ENCODE measurements around the gene NR2C2AP.

Gene NR2C2AP

DNA sequence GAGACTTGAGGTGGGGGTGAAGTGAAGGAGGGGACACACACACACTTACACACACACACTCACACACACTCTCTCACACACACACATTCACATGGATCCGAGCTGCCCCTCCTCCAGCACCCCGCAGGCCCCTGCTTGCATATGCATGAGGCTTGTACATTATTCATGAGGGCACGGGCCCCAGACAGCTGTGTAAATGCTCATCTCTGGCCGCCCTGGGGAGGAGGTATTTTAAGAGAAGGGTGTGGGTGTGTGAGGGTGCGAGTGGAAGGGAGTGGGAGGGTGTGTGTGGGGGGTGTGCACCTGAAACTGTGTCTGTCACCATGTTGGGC is 10.9 kb upstream of the NR2C2AP start:
- DNase-seq = no peak

- no peak for DNase-seq
These were observed 10.4 kb upstream of the NR2C2AP start for GRCh38 chr19:19213426-19214158.

GRCh38 chr19:19212916-19213315 is 9.7 kb upstream of the NR2C2AP start:
- DNase-seq = no peak

DNA sequence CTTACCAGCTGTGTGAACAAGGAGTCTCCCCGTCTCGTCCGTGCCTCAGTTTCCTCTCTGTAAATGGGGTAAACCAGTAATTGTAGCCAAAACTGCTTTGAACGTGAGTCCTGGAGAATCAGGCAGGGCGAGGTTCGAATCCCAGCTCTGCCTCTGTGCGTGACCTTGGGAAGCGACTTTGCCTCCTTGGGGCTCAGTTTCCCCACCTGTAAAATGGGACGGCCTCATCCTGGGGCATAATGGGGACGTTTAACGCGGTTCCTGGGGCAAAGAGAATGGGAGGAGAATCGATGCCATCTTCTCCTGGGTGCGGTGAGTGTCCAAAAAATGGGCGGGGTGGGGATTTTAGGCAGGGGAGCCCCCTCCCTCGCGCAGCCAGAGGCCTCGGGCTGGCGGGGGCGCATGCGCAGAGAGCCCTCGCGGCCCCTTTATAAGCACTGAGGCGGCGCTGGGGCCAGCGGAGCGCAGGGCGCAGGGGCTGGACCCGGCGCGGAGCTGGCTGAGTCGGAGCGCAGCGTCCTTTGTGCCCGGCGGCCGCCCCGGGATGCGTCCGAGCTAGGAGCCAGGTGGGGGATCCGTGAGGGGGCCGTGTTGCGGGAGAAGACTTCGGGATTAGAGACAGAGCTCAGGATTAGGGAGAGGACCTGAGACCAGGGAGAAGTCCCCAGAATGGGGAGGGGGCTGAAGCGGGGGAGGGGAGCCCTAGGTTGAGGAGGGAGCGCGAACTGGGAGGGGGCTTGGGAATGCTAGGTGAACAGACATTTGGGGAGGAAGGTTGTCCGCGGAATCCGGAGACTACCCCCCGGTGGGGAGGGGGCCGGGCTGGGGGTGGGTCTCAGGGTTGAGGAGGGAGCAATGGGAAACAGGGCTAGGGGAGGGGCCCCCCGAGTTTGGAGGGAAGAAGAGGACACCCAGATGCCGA is 8.5 kb upstream of the NR2C2AP start, which contains the start of gene NCAN:
NCAN (plus strand) TSS at position 460 of the 922 bp plus-strand sequence. CDS start 4,996 bp downstream, outside the sequence.
- no peak for DNase-seq

DNA sequence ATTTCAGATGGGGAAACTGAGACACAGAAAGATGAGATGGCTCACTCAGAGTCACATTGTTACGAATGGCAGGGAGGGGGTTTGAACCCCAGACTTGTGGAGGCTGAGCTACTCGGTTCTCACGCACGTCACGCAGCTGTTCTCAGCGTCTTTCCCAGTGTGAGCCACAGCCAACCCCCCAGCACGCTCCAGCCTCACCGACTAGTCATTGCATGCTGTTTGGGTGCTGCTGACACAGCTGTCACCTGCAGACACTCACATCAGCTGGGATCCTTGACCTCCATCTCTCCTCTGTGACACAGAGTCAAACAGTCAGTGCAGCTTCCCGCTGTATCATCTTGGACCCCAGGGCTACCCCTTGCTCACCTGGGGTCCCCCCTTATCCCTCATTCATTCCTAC is 6.2 kb upstream of the NR2C2AP start:
- DNase-seq = no peak

DNA sequence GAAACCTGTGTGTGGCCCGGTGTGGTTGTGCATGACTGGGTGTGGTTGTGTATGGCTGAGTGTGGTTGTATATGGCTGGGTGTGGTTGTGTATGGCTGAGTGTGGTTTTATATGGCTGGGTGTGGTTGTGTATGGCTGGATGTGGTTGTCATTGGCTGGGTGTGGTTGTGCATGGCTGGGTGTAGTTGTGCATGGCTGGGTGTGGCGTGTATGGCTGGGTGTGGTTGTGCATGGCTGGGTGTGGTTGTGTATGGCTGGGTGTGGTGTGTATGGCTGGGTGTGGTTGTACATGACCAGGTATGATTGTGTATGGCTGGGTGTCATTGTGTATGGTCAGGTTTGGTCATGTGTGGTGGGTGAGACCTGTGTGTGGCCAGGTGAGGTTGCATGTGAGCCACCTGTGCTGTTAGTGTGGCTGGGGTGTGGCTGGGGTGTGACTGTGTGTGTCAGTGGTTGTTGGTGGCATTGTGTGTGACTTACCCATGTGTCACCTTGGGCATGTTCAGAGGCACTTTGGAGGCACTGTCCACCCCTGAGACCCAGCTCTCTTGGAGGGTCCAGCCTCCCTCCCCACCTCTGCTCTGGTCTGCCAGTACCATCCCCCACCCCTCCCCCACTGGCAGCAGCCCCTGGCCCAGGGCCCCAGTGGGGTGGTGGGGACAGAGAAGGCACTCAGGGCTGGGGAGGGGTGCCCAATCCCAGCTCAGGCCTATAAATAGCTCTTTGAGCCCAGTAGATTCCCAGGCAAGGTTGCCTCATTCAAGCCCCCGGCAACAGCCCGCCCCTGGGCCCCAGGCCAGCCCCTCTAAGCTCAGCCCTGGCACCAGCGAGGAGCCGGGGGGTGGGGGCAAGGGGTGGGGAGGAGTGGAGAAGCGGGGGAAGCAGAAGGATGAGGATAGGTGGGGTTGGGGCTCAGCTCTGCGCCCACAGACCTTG is 4.7 kb upstream of the NR2C2AP start:
- DNase-seq = no peak

DNA sequence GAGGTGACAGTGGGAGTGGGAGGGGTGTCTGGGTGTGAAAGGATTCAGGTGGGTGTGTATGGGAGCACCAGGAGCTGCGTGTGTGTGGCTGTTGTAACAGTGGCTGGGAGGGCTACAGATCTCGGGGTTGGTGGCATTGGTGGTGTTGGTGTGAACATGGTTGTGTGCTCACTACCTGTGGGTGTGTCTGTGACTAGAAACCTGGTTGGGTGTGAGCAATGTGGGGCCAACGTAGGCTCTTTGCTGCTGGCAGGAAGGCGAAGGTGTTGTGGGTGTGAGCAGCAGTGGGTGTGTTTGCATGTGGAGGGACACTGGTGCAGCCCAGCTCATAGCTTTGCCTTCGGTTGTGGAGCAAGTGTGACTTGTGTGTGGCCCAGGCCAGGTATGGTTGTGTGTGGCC is 3.7 kb upstream of the NR2C2AP start:
- DNase-seq = no peak

- DNase-seq = no peak
These were observed 2.5 kb upstream of the NR2C2AP start for GRCh38 chr19:19205416-19206410.

DNA sequence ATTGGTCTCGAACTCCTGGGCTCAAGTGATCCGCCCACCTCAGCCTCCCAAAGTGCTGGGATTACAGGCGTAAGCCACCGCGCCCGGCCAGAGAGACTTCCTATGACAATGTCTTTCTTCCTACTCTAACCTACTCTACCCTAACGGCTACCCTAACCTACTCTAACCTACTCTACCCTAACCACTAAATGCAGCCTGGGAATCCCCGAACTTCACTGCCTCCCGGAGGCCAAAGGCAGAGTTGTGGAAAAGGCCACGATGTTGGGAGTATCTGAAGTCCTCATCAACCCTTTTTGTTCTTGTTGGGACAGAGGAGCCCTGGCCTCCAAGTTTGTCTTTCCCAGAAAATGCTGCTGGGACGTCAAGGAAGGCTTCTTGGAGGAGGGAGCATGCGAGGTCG is 967 bp upstream of the NR2C2AP start:
- DNase-seq = no peak

DNA sequence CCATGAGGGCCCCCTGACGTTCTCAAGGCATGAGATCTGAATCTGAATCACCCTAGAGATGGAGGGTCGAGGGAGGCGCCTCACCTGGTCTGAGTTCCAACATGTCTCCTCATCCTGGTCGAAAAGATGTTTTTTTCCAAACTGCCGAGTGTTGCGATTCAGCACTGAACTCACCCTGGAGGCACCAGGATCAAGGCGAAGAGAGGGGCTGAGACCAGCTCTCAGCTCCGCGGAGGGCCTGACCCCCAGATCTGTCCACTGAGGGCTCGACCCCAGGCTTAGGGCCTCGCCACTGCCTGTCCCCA is 555 bp downstream of the NR2C2AP start:
- no peak for DNase-seq

GRCh38 chr19:19201697-19202630 is 1.2 kb downstream of the NR2C2AP start:
- DNase-seq = no peak

DNA sequence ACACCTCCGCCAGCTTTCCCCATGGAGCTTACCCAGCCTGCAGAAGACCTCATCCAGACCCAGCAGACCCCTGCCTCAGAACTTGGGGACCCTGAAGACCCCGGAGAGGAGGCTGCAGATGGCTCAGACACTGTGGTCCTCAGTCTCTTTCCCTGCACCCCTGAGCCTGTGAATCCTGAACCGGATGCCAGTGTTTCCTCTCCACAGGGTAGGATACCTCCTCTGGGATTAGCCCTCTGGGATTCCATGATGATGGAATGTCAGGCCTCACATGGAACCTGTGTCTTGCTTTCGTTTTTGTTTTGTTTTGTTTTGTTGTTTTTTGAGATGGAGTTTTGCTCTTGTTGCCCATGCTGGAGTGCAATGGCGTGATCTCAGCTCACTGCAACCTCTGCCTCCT is 9.3 kb downstream of the NR2C2AP start:
- DNase-seq = no peak

GRCh38 chr19:19192910-19193423 is 10.2 kb downstream of the NR2C2AP start:
- no peak for DNase-seq

- peak; percentile 97 for DNase-seq
These were observed 10.9 kb downstream of the NR2C2AP start, which contains the start of the genes BORCS8 and RFXANK for GRCh38 chr19:19192078-19192882. Gene BORCS8, minus strand, starts transcription at chr19:19192152. Its CDS starts 35 bp downstream, at chr19:19192117. Gene RFXANK, plus strand, starts transcription at chr19:19192258. Its CDS starts 1,689 bp downstream, at chr19:19193947.

DNA sequence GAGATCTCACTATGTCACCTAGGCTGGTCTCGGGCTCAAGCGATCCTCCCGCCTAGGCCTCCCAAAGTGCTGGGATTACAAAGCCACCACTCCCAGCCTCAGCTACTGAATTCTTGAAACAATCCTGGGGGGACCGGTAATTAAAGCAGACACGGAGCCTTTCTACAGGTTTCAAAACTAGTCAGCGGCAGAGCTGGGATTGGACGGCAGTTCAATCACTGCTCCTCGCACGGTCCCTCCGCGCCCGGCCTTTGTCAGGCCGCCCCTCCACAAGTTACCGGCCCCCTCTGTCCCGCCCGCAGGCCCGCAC is 11.5 kb downstream of the NR2C2AP start:
- DNase-seq = no peak

GRCh38 chr19:19186742-19187141 is 16.5 kb downstream of the NR2C2AP start:
- DNase-seq = no peak

DNA sequence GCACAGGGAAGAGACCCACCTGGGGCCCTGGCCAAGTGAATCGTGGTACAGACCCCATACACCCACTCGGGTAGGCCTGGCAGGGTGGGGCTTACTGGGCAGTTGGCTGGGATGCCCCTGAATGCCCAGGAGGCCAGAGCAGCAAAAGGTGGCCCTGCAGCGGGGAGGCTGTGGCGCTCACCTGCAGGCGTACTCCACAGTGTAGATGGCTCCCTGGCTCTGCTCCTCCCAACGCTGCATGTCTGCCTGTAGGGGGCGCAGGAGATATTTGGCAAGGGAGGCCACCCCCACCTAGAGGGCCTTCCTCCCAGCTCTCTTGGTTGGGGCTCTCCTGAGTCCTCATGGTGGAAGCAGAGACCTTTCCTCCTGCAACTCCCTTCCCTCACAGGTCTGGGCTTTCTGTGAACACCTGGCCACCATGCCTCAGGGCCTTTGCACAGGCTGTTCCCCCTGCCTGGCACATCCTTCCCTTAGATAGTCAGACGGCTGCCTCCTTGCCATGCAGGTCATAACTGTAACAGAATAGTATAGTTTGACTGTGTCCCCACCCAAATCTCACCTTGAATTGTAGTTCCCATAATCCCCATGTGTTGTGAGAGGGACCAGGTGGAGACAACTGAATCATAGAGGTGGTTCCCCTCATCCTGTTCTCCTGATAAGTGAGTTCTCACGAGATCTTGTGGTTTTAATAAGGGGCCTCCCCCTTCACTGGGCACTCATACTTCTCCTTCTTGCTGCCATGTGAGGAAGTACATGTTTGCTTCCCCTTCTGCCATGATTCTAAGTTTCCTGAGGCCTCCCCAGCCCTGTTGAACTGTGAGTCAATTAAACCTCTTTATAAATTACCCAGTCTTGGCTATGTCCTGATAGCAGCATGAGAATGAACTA is 17.1 kb downstream of the NR2C2AP start:
- peak; percentile 64 for DNase-seq

GRCh38 chr19:19181488-19181998 is 21.7 kb downstream of the NR2C2AP start:
- DNase-seq = no peak

Data from activated CD8-positive, alpha-beta memory T cell treated with anti-CD3 and anti-CD28 coated beads, Interleukin-2, amount 50 U/mL, for 4 hours (primary cell).